ENCODE results near the gene ZNF575.
"Not testable (repeated sequence)": the region's sequence is repeated elsewhere in the genome, so short reads cannot be mapped to it uniquely, and the experiment has no call there.

ZNF575 gene

GRCh38 chr19:43511324-43511723, 21.7 kb upstream of the ZNF575 start:
- no peak for DNase-seq

DNA sequence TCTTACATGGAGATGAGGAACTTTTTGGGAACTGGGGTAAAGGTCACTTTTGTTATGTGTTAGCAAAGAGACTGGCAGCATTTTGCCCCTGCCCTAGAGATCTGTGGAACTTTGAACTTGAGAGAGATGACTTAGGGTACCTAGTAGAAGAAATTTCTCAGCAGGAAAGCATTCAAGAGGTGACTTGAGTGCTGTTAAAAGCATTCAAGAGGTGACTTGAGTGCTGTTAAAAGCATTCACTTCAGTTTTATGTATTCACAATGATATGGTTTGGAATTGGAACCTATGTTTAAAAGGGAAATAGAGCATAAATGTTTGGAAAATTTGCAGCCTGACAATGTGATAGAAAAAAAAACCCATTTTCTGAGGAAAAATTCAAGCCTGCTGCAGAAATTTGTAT, 20.6 kb upstream of the ZNF575 start:
- DNase-seq = not testable (repeated sequence)

- DNase-seq = no peak
Observed at GRCh38 chr19:43518051-43518450, 14.9 kb upstream of the ZNF575 start.

GRCh38 chr19:43519436-43520088, 13.4 kb upstream of the ZNF575 start:
- DNase-seq = peak; percentile 81 to 84

- no peak for DNase-seq
Observed at GRCh38 chr19:43522929-43523328, 10.1 kb upstream of the ZNF575 start.

- DNase-seq = not testable (repeated sequence)
Observed at GRCh38 chr19:43523696-43524095, 9.3 kb upstream of the ZNF575 start.

GRCh38 chr19:43524922-43525835, 7.8 kb upstream of the ZNF575 start:
- DNase-seq = peak; percentile 41 to 42

DNA sequence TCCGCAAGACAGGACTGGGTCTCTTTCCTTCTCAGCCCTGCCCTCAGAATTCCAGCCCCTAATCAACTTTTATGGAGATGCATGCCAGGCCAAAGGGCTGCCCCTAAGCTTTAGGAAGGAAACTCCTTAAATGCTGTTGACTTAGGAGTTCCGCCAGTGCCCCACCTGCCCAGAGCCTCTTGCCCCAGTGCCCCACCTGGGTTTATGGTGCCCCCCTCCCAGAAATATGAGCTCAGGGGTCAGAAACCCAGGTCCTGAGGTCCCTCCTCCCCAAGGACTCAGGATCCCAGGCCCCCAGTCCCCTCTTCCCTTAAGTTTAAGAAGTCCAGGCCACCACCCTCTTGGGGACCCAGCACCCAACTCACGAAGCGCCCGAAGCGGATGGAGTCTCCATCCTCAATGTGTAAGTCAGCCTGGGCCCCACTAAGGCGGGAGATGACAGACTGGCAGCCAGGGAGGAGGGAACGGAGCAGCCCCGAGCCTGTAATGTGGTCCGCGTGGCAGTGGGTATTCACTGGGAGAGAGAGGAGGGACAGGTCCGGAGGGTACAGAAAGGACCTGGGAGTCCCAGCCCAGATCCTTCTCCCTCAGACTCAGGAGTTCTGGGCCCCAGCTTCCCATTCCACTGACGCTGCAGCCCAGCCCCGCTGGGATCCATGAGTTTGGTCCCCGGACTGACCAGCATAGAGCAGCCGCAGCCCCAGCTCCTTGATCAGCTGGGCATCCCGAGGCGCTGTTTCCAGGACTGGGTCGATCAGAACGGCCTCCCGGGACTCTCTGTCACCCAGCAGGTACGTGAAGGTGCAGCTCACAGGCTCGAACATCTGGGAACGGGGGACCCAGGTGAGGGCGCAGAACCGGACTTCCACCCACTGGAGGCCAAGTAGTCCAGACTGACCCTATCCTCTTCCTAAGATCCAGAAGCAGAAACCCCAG, 6.9 kb upstream of the ZNF575 start:
- peak in 1 of 2 donors; percentile 18 for DNase-seq

GRCh38 chr19:43526884-43527859, 5.8 kb upstream of the ZNF575 start, which contains the start of gene ETHE1:
Gene ETHE1, minus strand, starts transcription at chr19:43527201. Its CDS starts 24 bp downstream, at chr19:43527177.
- DNase-seq = peak; percentile 60

DNA sequence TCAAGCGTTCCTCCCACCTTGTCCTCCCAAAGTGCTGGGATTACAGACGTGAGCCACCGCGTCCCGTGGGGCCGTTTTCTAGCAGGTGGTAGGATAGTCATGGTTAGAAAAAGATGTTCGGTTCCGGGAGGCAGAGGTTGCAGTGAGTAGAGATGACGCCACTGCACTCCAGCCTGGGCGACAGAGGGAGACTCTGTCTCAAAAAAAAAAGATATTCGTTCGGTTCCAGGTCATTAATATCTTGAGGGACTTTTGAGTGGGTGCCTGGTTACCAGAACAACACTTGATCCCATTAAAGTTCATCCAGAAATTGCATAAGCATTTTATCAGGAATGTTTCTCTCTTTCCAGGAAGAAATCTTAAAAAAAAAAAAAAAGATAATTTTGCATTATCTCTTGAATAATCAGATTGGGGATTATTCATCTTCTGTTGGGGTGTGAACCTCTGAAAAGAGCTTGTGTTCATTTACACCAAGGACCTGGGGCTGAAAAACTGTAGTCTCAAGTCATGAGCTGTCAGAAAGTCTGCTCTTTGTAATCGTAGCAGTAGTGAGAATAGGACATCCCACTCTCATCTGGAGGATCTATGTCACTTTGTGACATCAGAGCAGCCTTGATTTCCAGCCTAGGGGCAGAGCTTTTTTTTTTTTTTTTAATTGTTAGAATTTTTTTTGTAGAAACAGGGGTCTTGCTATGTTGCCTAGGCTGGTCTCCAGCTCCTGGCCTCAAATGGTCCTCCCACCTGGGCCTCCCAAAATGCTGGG, 4.9 kb upstream of the ZNF575 start:
- no peak for DNase-seq

DNA sequence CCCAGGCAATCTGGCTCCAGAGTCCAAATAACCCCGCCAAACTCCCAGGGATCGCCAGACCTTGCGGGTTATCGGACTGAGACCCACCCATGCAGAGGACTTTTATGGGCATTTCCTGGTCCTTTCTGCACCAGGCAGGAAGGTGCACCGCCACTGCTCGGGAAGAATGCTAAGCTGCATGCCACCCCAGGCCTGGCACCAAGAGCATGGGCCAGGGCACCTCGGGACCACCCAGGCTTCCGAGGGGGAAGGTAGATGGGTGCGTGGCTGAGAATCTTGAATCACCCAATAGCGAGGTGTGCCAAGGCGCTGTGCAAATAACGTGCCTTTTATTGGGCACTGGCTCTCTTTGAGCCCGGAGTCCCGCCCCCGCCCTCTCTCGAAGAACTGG, 422 bp upstream of the ZNF575 start:
- no peak for DNase-seq

DNA sequence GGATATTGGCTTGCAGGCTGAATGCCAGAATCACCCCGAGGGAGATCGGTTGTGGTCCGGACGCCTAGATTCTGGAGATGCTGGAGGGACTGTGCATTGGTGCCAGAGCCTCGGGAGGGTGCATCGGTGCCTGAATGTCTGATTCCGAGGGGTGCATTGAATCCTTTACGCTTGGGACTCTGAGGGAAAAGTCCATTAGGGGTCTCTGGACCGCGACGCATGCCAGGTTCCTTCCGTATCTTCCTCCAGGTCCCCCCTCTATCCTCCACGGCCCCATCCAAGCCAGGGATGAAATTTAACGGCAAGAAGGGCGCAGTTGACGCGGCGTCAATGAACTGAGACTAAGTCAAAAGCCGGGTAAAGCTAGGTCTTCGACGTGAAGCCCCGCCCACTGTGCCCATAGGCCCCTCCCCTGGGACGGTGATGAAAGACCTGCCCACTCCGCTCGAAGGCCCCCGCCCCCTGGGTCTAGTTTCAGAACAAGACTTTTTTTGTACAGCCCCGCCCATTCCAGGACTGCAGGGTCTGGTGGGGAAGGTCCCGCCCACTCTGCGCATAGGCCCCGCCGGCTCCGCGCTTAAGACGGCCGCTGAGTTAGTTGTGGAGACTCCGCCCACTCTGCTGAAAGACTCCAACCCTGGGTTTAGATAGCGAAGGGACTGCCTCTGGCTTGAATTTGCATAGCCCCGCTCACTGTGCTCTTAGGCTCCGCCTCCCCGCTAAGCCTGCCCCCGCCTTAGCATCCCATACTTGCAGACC, 737 bp downstream of the ZNF575 start:
- peak; percentile 93 to 96 for DNase-seq

DNA sequence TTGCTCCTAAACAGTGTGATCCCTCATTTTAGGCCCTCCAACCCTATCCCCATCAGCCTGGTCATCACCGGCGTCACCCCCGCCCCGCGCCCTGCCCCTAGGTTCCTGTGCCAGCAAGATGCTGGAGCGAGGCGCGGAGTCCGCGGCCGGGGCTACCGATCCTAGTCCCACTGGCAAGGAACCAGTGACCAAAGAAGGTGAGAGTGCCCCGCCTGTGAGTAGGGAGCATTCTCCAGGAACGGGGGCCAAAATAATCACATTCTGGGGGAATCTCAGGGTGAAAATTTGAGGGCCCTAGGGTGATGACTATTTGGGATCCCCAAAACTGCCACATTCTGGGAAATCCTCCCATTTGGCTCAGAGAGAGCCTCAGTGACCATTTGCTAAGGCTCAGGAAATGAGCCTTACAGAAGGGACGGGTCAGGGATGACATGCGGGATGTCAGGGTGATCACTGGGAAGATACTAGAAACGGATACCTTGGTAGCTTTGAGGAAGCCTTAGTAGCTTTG, 1.4 kb downstream of the ZNF575 start:
- DNase-seq = no peak

DNA sequence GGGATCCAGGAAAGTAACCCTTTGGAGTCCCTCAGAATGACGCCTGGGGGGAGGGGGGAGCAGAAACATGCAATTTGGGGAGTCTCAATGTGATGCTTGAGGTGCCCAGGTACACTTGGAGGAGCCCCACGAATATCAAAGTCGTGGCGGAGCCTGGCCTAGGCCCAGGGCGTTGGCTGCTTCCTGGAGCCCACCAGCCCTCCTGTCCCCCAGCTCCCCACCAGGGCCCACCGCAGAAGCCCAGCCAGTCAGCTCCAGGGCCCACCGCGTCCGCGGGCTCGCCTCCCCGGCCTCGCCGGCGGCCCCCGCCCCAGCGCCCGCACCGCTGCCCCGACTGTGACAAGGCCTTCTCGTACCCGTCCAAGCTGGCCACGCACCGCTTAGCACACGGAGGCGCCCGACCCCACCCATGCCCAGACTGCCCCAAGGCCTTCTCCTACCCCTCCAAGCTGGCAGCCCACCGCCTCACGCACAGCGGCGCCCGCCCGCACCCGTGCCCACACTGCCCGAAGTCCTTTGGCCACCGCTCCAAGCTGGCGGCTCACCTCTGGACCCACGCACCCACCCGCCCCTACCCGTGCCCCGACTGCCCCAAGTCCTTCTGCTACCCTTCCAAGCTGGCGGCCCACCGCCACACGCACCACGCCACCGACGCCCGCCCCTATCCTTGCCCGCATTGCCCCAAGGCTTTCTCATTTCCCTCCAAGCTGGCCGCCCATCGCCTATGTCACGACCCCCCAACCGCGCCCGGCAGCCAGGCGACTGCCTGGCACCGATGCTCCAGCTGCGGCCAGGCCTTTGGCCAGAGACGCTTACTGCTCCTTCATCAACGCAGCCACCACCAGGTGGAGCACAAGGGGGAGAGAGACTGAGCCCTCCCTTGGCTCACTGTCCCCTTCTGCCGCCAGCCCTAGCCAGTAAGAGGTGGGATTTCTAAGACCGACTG, 2.1 kb downstream of the ZNF575 start:
- peak in 1 of 2 donors; percentile 32 for DNase-seq

- DNase-seq = no peak
Observed at GRCh38 chr19:43538922-43539321, 5.9 kb downstream of the ZNF575 start.

GRCh38 chr19:43540381-43540780, 7.4 kb downstream of the ZNF575 start:
- no peak for DNase-seq

GRCh38 chr19:43541920-43542650, 9.1 kb downstream of the ZNF575 start:
- no peak for DNase-seq

- DNase-seq = no peak
Observed at GRCh38 chr19:43544077-43544476, 11.1 kb downstream of the ZNF575 start.
